Measurements from ENCODE around the gene ZNF432. TPM values are rescaled to one million over a fixed set of nuclear protein-coding genes. Genes with fewer than 3 reads are reported as not detected.
"Not testable (repeated sequence)": the region's sequence is repeated elsewhere in the genome, so short reads cannot be mapped to it uniquely, and the experiment has no call there.

Gene ZNF432
- total and polyA plus RNA-seq, 5 experiments from 2014 or later, result 2.7 to 25.7 (median 4.2) TPM

DNA sequence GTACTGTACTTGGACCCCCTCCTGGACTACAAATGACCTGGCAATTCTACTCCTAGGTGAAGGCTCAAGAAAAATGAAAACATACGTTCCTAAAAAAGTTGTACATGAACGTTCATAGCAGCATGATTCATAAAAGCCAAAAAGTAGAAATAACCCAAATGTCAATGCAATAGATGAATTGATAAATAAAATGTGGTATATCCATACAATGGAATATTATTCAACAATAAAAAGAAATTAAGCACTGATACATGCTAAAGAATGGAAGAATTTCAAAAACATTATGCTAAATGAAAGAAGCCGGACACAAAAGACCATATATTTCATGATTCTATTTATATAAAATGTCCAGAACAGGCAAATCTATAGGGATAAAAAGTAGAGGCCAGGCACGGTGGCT lies 9.5 kb downstream of the ZNF432 start:
- peaks cover 66 to 93% (median 89%) of the 10 kb centered on the region in 3 donors for H3K36me3 Mint-ChIP-seq
- no peak overlapping the region for H3K4me3 Mint-ChIP-seq
- DNase-seq (no peak), ATAC-seq (no peak)
- no peak overlapping the region for H3K27ac Mint-ChIP-seq
- POLR2A ChIA-PET, result no interaction called here
- no peaks in the 10 kb centered on the region for H3K4me1 Mint-ChIP-seq
- H3K9me3 Mint-ChIP-seq, result peaks cover 0 to 98% (median 62%) of the 10 kb centered on the region in 9 donors
- no peaks in the 10 kb centered on the region for H3K27me3 Mint-ChIP-seq

DNA sequence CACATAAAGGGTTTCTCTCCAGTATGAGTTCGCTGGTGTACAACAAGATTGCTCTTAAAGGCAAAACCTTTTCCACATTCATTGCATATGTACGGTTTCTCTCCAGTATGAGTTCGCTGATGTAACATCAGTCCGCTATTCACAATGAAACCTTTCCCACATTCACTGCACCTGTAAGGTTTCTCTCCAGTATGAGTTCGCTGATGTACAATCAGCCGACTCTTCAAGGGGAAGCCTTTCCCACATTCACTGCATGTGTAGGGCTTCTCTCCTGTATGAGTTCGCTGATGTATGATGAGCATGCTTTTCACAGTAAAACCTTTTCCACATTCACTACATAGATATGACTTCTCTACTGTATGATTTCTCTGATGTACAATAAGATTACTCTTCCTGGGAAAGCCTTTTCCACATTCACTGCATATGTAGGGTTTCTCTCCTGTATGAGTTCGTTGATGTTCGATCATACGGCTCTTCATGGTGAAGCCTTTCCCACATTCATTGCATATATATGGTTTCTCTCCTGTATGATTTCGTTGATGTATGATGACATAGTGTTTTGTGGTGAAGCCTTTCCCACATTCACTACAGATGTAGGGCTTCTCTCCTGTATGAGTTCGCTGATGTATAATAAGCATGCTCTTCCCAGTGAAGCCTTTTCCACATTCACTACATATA lies 14.4 kb downstream of the ZNF432 start:
- Mint-ChIP-seq H3K9me3 (peaks cover 0 to 89% (median 51%) of the 10 kb centered on the region in 9 donors), H3K36me3 (peaks cover 45 to 83% (median 49%) of the 10 kb centered on the region in 3 donors), H3K27me3 (no peaks in the 10 kb centered on the region), H3K27ac (no peak overlapping the region), H3K4me1 (no peaks in the 10 kb centered on the region), H3K4me3 (no peak overlapping the region)
- POLR2A ChIA-PET, result no interaction called here
- DNase-seq (no peak), ATAC-seq (no peak)

DNA sequence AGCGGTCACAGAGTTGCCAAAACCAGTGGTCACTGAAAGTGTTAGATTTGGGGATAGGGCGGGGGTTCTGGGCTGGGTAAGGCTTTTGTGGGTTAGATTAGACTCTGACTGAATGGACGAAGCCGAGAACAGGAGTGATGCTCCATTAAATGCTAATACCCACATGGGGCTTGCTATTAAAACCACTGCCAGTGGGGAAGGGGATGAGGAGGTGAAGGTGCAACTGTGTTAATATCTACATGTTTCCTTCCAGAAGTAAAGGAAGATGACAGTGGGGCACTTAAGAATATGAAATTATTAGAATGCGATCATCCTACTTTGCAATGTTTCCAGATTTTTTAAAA lies 19.9 kb downstream of the ZNF432 start:
- POLR2A ChIA-PET, result interaction anchor here (0.6 to 1.3 kb wide), 6 partner anchors 9 to 102 kb away, joined by 3 to 13 read pairs (median 5); partner anchors contain the start of genes ZNF432, ZNF613 and ZNF615
- Mint-ChIP-seq H3K4me3 (peak overlapping the region; percentile 86 to 97 (median 92)), H3K9me3 (peaks cover 7 to 80% (median 44%) of the 10 kb centered on the region in 9 donors), H3K4me1 (peaks cover 17 to 35% (median 27%) of the 10 kb centered on the region in 4 donors), H3K36me3 (peaks cover 28 to 68% (median 42%) of the 10 kb centered on the region in 3 donors), H3K27ac (peak overlapping the region; percentile 85 to 100 (median 98)), H3K27me3 (no peaks in the 10 kb centered on the region)
- DNase-seq, result no peak
- ATAC-seq, result peak; percentile 22 to 29

DNA sequence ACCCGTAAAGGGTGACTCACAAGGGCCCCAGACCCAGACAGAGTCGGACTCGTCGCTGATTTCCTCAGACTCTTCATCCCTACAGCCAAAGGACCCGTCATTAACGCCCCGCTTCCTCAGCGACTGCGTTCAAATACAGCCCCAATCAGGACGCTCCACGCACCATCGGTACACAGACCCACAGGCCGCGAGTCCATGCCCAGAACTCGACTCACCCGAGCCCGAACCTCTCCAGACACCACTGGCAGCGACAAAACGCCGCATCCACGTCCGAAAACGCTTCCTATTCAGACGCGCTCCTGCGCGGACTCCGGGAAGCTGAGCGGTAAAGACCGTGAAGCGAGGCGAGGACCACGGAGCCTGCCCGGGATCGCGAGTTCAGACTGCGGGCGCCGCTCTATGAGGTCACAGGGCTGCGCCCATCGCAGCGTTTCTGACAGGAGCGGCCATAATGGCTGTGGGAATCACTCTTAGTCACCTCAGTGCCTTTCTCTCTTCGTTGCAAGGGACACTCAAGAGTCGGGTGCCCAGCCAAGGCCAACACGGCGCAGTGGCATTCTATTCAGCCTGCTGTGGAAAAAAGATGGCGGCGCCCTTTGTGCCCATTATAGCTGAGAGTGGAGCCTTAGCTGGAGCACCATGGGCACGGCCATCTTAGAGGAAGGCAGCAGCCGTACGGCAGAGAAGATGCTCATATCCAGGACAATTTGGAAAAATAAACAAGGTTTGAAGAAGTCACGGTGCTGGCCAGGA lies 20.4 kb downstream of the ZNF432 start, which contains the start of gene ZNF614:
Gene ZNF614 (minus strand): TSS at position 353 of the 753 bp plus-strand sequence. CDS start 2,634 bp downstream, outside the sequence.
- Mint-ChIP-seq H3K4me1 (peaks cover 17 to 35% (median 27%) of the 10 kb centered on the region in 4 donors), H3K36me3 (peaks cover 33 to 68% (median 45%) of the 10 kb centered on the region in 3 donors)
- POLR2A ChIA-PET, result interaction anchor here (0.6 to 1.3 kb wide), 7 partner anchors 10 to 101 kb away, joined by 3 to 13 read pairs (median 5); partner anchors contain the start of genes ZNF432, ZNF613 and ZNF615

DNA sequence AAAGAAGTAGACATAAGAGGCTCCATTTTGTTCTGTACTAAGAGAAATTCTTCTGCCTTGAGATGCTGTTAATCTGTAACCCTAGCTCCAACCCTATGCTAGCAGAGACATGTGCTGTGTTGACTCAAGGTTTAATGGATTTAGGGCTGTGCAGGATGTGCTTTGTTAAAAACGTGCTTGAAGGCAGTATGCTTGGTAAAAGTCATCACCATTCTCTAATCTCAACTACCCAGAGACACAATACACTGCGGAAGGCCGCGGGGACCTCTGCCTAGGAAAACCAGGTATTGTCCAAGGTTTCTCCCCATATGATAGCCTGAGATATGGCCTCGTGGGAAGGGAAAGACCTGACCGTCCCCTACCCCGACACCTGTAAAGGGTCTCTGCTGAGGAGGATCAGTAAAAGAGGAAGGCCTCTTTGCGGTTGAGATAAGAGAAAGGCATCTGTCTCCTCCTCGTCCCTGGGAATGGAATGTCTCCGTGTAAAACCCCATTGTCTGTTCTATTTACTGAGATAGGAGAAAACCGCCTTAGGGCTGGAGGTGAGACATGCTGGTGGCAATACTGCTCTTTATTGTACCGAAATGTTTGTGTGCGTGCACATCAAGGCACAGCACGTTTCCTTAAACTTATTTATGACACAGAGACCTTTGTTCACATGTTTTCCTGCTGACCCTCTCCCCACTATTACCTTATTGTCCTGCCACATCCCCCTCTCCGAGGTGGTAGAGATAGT lies 22.2 kb downstream of the ZNF432 start:
- Mint-ChIP-seq H3K27ac (peak overlapping the region in 4 of 10 donors; percentile 8 to 73 (median 35)), H3K4me3 (peak overlapping the region in 9 of 10 donors; percentile 19 to 97 (median 89)), H3K36me3 (peaks cover 47 to 72% (median 52%) of the 10 kb centered on the region in 3 donors), H3K4me1 (peaks cover 17 to 35% (median 27%) of the 10 kb centered on the region in 4 donors), H3K9me3 (peaks cover 12 to 77% (median 50%) of the 10 kb centered on the region in 9 donors)
- ATAC-seq, DNase-seq, H3K27me3 Mint-ChIP-seq: not testable (repeated sequence)
- POLR2A ChIA-PET, result interaction anchor here (1.1 kb wide), 1 partner anchor 39 kb away, joined by 3 read pairs; no protein-coding TSS in a partner anchor

More for the DNA sequence above, 20.4 kb downstream of the ZNF432 start, which contains the start of gene ZNF614:
- peak; percentile 66 to 96 (median 86) for DNase-seq
- Mint-ChIP-seq H3K27ac (peak within 1 kb of the TSS; percentile 85 to 100 (median 98)), H3K9me3 (peaks cover 7 to 80% (median 48%) of the 10 kb centered on the region in 9 donors), H3K4me3 (peak within 1 kb of the TSS; percentile 86 to 97 (median 92)), H3K27me3 (no peaks in the 10 kb centered on the region)
- peak; percentile 89 to 91 for ATAC-seq

DNA sequence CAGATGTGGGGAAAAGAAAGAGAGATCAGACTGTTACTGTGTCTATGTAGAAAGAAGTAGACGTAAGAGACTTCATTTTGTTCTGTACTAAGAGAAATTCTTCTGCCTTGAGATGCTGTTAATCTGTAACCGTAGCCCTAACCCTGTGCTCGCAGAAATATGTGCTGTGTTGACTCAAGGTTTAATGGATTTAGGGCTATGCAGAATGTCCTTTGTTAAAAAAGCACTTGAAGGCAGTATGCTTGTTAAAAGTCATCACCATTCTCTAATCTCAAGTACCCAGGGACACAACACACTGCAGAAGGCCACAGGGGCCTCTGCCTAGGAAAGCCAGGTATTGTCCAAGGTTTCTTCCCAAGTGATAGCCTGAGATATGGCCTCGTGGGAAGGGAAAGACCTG lies 24.2 kb downstream of the ZNF432 start:
- DNase-seq, POLR2A ChIA-PET, H3K27me3 Mint-ChIP-seq, ATAC-seq: not testable (repeated sequence)
- Mint-ChIP-seq H3K36me3 (peaks cover 67 to 78% (median 71%) of the 10 kb centered on the region in 3 donors), H3K4me1 (peaks cover 20 to 35% (median 27%) of the 10 kb centered on the region in 4 donors), H3K27ac (peak overlapping the region in 1 of 10 donors; percentile 53), H3K4me3 (peak overlapping the region in 2 of 10 donors; percentile 48 to 51), H3K9me3 (peaks cover 14 to 85% (median 51%) of the 10 kb centered on the region in 9 donors)

DNA sequence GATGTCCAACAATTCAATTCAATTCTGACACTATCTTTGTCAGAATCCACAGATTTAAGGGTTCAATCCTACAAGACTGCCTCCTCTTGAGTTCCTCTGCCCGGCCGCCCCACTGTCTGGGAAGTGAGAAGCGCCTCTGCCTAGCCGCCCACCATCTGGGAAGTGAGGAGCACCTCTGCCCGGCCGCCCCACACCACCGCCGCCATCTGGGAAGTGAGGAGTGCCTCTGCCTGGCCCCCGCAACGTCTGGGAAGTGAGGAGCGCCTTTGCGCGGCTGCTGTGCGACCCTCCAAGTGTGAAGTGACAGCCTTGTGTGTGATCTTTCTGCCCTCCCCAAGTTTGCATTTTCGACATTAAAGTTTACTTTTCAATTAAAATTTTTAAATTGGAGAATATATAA lies 26.4 kb downstream of the ZNF432 start:
- Mint-ChIP-seq H3K36me3 (peaks cover 70 to 96% (median 86%) of the 10 kb centered on the region in 3 donors), H3K4me3 (no peak overlapping the region), H3K9me3 (peaks cover 20 to 97% (median 59%) of the 10 kb centered on the region in 9 donors), H3K27me3 (no peaks in the 10 kb centered on the region), H3K4me1 (peaks cover 11 to 17% (median 14%) of the 10 kb centered on the region in 4 donors), H3K27ac (no peak overlapping the region)
- ATAC-seq, result no peak
- POLR2A ChIA-PET, result no interaction called here
- DNase-seq, result no peak

DNA sequence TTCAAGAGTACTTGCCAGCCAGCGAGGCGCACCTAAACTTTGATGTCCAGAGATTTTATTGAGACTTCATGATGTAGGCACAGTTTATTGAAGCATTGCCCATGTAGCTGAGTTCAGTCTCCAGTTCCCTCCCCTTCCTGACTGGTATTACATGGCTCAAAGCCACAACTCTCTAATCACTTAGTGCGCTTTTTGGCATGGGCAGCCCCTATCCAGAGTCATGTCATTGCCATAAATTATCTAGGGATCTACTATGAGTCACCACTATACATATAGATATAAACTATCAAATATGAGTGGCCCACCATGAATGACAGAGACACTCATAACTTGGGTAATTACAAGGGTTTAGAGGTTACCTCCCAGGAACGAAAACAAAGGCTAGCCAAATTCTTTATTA lies 28.1 kb downstream of the ZNF432 start:
- H3K9me3 Mint-ChIP-seq, result peaks cover 14 to 97% (median 65%) of the 10 kb centered on the region in 9 donors

DNA sequence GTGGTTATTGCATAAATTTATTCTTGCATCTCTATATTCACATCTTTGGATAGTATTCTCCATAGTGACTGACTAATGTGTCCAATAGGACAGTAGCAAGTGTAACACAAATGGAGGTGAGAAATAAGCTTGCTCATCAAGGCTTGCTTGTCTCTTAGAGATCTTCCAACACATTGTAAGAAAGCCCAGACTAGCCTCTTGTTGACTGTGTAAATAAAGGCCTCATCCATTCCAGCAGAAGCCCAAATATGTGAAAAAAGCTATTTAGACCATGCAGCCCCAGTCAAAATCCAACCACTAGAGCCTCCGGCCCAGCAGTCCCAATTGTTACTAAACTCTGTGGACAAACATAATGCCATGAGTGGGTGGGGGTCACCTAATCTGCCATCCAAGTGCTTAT lies 38.0 kb downstream of the ZNF432 start:
- peak overlapping the region in 1 of 10 donors; percentile 49 for H3K4me3 Mint-ChIP-seq
- H3K4me1 Mint-ChIP-seq, result peaks cover 12 to 23% (median 18%) of the 10 kb centered on the region in 4 donors
- ATAC-seq (no peak), DNase-seq (no peak)
- no peaks in the 10 kb centered on the region for H3K27me3 Mint-ChIP-seq
- POLR2A ChIA-PET, result no interaction called here
- H3K27ac Mint-ChIP-seq, result no peak overlapping the region
- H3K9me3 Mint-ChIP-seq, result peaks cover 9 to 82% (median 31%) of the 10 kb centered on the region in 9 donors
- H3K36me3 Mint-ChIP-seq, result peaks cover 13 to 69% (median 39%) of the 10 kb centered on the region in 3 donors

More for the DNA sequence above, 28.1 kb downstream of the ZNF432 start:
- Mint-ChIP-seq H3K36me3 (peaks cover 71 to 96% (median 92%) of the 10 kb centered on the region in 3 donors), H3K4me1 (peaks cover 0 to 3% (median under 1%) of the 10 kb centered on the region in 4 donors), H3K27me3 (no peaks in the 10 kb centered on the region), H3K27ac (no peak overlapping the region), H3K4me3 (no peak overlapping the region)
- no peak for DNase-seq
- no peak for ATAC-seq
- POLR2A ChIA-PET, result interaction anchor here (1.9 kb wide), 1 partner anchor 13 kb away, joined by 8 read pairs; no protein-coding TSS in a partner anchor

DNA sequence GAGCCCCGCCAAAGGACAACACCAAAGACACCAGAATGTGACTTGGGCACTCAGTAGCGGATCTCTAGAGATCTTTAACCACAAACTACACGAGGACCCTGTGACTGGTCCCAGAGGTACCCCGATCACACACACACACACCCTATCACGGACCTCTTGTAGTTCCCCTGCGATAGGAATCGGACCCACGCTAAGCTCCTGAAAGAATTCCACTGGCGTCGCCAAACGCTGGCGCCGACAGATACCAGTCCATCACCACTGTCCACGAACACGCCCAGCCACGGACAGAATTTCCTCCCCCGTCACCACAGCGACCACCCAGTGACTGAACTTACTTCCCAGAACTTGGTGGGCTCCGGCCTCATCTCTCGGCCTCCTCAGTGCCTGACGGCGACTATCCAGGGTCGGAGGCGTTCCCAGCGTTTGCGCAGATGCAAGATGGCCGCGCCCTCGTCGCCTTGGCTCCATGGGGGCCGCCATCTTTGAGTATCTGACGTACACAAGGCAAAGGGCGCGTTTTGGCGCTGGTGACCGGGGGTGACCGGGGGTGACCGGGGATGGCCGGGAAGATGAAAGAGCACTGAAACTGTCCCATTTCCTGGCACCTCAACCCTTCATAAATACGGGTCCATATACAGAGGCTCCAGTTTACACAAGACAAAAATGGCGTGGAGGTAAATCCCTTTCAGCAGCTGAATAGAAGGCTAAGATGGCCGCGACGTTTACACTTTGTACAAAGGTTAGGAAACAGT lies 40.7 kb downstream of the ZNF432 start, which contains the start of gene ZNF615:
Gene ZNF615 (minus strand): TSS at position 406 of the 752 bp plus-strand sequence. CDS start 4,500 bp downstream, outside the sequence.
- peaks cover 9 to 82% (median 27%) of the 10 kb centered on the region in 9 donors for H3K9me3 Mint-ChIP-seq

DNA sequence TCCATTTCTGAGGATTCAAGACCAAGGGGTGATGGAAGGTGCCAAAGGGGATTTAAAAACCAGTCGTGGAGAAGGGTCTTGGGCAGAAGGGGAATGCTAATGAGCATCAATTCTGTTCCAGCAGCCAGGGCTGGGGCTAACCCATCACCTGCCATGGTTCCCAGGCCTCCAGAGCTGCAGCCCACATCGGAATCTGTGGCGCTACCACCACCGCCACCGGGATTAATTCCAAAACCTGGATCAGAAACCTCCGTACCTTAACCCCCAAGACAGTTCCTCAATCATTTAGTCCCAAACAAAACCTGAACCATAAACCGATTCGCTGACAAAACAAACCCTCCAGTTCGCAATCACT lies 41.2 kb downstream of the ZNF432 start:
- H3K27me3 Mint-ChIP-seq, result no peaks in the 10 kb centered on the region
- peaks cover 9 to 80% (median 28%) of the 10 kb centered on the region in 9 donors for H3K9me3 Mint-ChIP-seq
- ATAC-seq (peak; percentile 2 to 7), DNase-seq (no peak)
- peaks cover 12 to 23% (median 18%) of the 10 kb centered on the region in 4 donors for H3K4me1 Mint-ChIP-seq
- H3K4me3 Mint-ChIP-seq, result peak overlapping the region; percentile 90 to 100 (median 98)
- H3K27ac Mint-ChIP-seq, result peak overlapping the region; percentile 95 to 99 (median 99)
- peaks cover 23 to 72% (median 40%) of the 10 kb centered on the region in 3 donors for H3K36me3 Mint-ChIP-seq
- POLR2A ChIA-PET, result interaction anchor here (1.5 to 2.6 kb wide), 4 partner anchors 13 to 41 kb away, joined by 3 to 15 read pairs (median 8); partner anchors contain the start of genes ZNF432 and ZNF614

More for the DNA sequence above, 40.7 kb downstream of the ZNF432 start, which contains the start of gene ZNF615:
- ATAC-seq (peak; percentile 92), DNase-seq (peak; percentile 73 to 98 (median 83))
- H3K36me3 Mint-ChIP-seq, result peaks cover 23 to 72% (median 42%) of the 10 kb centered on the region in 3 donors
- peak within 1 kb of the TSS; percentile 90 to 100 (median 98) for H3K4me3 Mint-ChIP-seq
- H3K27me3 Mint-ChIP-seq, result no peaks in the 10 kb centered on the region
- POLR2A ChIA-PET, result interaction anchor here (0.7 to 2.6 kb wide), 6 partner anchors 13 to 132 kb away, joined by 3 to 15 read pairs (median 6); partner anchors contain the start of genes ZNF432, ZNF614 and ZNF616
- H3K4me1 Mint-ChIP-seq, result peaks cover 12 to 23% (median 18%) of the 10 kb centered on the region in 4 donors
- peak within 1 kb of the TSS; percentile 95 to 99 (median 99) for H3K27ac Mint-ChIP-seq
